SU-DHL-6 (cell line): Measurements from ENCODE around the gene OR2T10.
"Not testable (repeated sequence)": the region's sequence is repeated elsewhere in the genome, so short reads cannot be mapped to it uniquely, and the experiment has no call there.

ENCODE experiments used
- EZH2phosphoT487 ChIP-seq: fragments of 200-600 bp; sonication (generic), shearing (Covaris generic); conservative IDR thresholded peaks from 2 replicates; pipeline ENCODE4 v1.6.1; 2018; ENCODE audit warnings: mild to moderate bottlenecking, antibody characterized with exemption, low read length, moderate library complexity, mixed read lengths
- TF ChIP-seq, protein P1 (sequence below): fragments of 200-600 bp; sonication (generic); IDR thresholded peaks from one replicate; pipeline ENCODE4 v1.5.1; 2017; ENCODE audit warnings: antibody characterized with exemption, mild to moderate bottlenecking, low read length, moderate library complexity; ENCODE audit not compliant: insufficient read depth, poor library complexity, severe bottlenecking

DNA sequence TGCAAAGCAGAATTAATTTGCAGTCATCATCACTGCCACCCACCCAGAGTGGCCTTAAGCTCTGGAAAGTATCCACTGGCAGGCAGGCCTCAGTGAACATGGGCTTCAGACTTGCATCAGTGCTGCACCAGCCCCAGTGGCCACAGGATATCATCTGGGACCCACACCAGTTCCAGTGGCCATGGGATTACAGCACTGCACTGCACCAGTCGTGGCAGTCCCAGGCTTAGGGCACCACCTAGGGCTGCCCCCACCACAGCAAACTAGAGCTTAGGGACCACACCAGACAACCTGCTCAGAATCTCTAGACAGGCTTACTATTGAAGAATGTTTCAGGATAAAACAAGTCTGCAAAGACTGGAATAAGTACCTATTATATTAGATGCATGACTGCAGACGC lies 50.1 kb downstream of the OR2T10 start:
- TF ChIP-seq, protein P1, sequence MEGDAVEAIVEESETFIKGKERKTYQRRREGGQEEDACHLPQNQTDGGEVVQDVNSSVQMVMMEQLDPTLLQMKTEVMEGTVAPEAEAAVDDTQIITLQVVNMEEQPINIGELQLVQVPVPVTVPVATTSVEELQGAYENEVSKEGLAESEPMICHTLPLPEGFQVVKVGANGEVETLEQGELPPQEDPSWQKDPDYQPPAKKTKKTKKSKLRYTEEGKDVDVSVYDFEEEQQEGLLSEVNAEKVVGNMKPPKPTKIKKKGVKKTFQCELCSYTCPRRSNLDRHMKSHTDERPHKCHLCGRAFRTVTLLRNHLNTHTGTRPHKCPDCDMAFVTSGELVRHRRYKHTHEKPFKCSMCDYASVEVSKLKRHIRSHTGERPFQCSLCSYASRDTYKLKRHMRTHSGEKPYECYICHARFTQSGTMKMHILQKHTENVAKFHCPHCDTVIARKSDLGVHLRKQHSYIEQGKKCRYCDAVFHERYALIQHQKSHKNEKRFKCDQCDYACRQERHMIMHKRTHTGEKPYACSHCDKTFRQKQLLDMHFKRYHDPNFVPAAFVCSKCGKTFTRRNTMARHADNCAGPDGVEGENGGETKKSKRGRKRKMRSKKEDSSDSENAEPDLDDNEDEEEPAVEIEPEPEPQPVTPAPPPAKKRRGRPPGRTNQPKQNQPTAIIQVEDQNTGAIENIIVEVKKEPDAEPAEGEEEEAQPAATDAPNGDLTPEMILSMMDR: not testable (repeated sequence)
- TF ChIP-seq EZH2phosphoT487: not testable (repeated sequence)
